ENCODE measurements around the gene ZNF451.
A peak's percentile ranks its signal among the peaks of the same experiment; 100 is the strongest.

DNA sequence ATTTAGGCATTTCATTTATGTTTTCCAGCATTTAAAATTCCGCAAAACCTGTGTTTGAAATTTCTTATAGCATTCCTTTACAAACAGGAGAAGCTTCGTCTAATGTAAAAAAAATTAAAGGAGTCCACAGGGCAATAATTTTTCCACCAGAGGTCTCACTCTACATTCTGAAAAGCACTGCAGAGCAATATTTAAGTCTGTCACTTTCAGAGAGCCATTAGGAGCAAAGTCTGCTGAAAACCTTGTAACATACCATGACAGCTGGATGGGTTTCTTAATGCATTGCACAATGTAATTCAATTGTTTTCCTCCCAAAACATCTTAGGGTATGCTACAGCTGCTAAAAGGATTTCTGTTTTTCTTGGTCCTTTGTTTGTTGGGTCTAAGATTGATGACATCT lies 100.2 kb downstream of the ZNF451 start:
- TF ChIP-seq, protein P1, sequence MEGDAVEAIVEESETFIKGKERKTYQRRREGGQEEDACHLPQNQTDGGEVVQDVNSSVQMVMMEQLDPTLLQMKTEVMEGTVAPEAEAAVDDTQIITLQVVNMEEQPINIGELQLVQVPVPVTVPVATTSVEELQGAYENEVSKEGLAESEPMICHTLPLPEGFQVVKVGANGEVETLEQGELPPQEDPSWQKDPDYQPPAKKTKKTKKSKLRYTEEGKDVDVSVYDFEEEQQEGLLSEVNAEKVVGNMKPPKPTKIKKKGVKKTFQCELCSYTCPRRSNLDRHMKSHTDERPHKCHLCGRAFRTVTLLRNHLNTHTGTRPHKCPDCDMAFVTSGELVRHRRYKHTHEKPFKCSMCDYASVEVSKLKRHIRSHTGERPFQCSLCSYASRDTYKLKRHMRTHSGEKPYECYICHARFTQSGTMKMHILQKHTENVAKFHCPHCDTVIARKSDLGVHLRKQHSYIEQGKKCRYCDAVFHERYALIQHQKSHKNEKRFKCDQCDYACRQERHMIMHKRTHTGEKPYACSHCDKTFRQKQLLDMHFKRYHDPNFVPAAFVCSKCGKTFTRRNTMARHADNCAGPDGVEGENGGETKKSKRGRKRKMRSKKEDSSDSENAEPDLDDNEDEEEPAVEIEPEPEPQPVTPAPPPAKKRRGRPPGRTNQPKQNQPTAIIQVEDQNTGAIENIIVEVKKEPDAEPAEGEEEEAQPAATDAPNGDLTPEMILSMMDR (IDR thresholded peaks at IDR 0.05), result peak in 3 of 4 experiments; percentile 42 to 63 (median 49)
- no peak for TF ChIP-seq POLR2A (IDR thresholded peaks at IDR 0.05)
- peak; percentile 26 for TF ChIP-seq POLR2AphosphoS5 (IDR thresholded peaks at IDR 0.05)

All from prostate gland (tissue), 2 donors.